MM.1S (cell line): Measurements from ENCODE around the gene KDM4B.

Source experiments
- EZH2 ChIP-seq: fragments of 300-600 bp; sonication (generic); optimal IDR thresholded peaks from 2 replicates; pipeline ENCODE3; 2017; ENCODE audit warnings: low read depth, mild to moderate bottlenecking, antibody characterized with exemption, low read length, mixed read lengths
- EZH2phosphoT487 ChIP-seq: fragments of 300-600 bp; sonication (generic); IDR thresholded peaks from 2 replicates; pipeline ENCODE4 v1.6.1; 2018; ENCODE audit warnings: antibody characterized with exemption, low read length
- TF ChIP-seq, protein P1 (sequence below): fragments of 300-600 bp; sonication (generic); IDR thresholded peaks from 2 replicates; pipeline ENCODE4 v1.5.1; 2016; ENCODE audit warnings: antibody characterized with exemption, low read length, mixed read lengths

DNA sequence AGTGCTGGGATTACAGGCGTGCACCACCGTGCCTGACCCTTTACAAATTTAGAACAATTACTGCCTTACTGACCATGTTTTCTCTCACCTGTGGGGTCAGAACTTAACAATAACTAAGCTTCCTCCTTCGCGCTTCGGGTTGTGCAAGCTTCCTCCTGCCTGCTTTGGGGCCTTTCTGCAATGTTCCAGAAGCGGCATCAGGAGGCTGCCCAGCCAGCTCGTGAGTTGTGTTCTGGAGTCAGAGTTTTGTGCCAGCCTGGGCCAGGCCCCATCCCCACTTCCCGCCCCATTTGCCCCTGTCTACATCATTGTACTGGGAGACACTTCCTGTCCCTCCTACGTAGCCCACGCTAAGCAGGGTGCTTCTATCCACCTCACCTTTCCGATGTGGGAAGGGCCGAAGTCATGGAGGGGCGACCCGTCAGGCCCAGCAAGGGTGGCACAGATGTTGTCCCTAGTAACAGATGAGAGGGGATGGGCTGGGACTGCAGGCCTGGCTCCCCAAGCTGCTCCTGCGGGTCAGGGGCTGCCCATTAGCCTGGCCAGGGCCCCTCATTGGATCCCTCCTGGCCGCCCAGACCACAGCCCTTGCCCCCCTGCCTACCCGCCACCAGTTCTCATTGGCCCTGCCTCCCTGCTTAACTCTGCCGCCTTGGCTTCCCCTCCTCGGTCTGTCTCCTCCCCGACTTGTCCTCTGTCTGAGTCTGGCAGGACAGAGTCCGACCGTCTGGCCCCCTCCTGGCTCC, 46.2 kb upstream of the KDM4B start:
- TF ChIP-seq EZH2 (no peak), EZH2phosphoT487 (no peak)
- TF ChIP-seq, protein P1, sequence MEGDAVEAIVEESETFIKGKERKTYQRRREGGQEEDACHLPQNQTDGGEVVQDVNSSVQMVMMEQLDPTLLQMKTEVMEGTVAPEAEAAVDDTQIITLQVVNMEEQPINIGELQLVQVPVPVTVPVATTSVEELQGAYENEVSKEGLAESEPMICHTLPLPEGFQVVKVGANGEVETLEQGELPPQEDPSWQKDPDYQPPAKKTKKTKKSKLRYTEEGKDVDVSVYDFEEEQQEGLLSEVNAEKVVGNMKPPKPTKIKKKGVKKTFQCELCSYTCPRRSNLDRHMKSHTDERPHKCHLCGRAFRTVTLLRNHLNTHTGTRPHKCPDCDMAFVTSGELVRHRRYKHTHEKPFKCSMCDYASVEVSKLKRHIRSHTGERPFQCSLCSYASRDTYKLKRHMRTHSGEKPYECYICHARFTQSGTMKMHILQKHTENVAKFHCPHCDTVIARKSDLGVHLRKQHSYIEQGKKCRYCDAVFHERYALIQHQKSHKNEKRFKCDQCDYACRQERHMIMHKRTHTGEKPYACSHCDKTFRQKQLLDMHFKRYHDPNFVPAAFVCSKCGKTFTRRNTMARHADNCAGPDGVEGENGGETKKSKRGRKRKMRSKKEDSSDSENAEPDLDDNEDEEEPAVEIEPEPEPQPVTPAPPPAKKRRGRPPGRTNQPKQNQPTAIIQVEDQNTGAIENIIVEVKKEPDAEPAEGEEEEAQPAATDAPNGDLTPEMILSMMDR = no peak
